ENCODE results near the gene CAPNS2.

GRCh38 chr16:55561319-55561848 is 5.1 kb upstream of the CAPNS2 start:
- TF ChIP-seq CTCF (IDR thresholded peaks at IDR 0.05) = no peak
- no peak for TF ChIP-seq POLR2A (IDR thresholded peaks at IDR 0.05)

Measured in thyroid gland (tissue), 4 donors.